ENCODE data around the gene ZYX. TPM values are rescaled to one million over a fixed set of nuclear protein-coding genes. Genes with fewer than 3 reads are reported as not detected.
"Not testable (repeated sequence)": the region's sequence is repeated elsewhere in the genome, so short reads cannot be mapped to it uniquely, and the experiment has no call there.

ZYX gene
- total and polyA plus RNA-seq, 4 donors = 18.3 to 169 (median 98.0) TPM

DNA sequence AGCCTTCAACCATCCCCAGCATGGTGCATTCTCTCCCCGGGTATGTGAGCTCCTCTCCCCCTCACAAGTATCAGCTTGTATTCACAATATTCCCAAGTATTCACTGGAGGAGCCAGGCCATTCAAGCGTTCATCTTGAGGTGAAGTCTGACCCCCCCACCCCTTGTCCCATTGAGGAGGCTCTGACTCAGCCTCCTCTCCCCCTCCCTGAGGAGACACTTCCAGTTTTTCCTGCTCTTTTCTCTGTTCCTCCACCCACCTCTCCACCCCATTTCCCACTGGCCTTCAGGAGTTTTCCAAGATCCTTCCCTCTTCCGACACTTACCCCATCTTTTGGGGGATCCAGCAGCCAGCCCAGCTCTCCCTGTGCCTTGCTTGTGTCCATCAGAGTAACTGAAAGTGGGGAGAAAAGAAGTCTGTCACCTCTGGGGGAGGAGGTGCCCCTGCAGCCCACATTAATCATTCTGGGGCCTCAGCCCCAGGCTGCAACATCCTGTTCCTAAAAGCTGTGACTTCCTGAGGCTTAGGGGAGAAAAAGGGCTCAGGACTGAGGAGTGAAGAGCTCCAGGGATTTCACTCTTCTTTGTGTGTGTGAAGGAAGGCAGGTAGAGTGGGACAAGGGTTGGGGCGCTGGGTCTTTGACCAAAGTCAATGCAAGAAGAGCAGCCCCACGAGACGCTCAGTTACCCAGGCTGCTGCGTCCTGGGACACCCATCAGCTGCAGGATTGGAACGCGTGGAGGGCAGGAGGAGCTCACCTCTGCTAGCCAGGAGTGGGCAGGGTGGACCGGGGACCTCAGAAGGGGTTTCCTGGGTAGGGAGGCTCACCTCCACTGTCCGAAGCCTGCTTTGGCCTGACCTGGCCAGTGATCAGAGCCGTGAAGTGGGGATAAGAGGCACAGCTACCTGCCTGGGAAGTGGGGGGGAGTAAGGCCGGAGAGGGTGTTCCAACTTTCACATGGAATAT, 26.4 kb downstream of the ZYX start:
- Histone ChIP-seq H3K4me3 (ENCODE audit: low read depth, low read length) (no peak overlapping the region), H3K9me3 (ENCODE audit: control insufficient read depth, insufficient read depth, low read length) (no peaks in the 10 kb centered on the region), H3K27me3 (ENCODE audit: control insufficient read depth, insufficient read depth, low read length) (peaks cover 5% of the 10 kb centered on the region), H3K36me3 (ENCODE audit: control insufficient read depth, insufficient read depth, low read length) (no peaks in the 10 kb centered on the region), H3K27ac (ENCODE audit: low read depth, low read length) (no peak overlapping the region), H3K4me1 (ENCODE audit: control insufficient read depth, insufficient read depth, low read length) (peaks cover 19% of the 10 kb centered on the region)
- DNase-seq (ENCODE audit: low read depth in 4 of 6, low spot score in 6 of 6) = peak in 1 of 6 donors; percentile 1
- WGBS (ENCODE audit: insufficient coverage) = 61% methylated on average over 12 of the region's 13 CpGs

GRCh38 chr7:143408252-143408685, 27.1 kb downstream of the ZYX start:
- 38% methylated on average over 20 of the region's 20 CpGs for WGBS (ENCODE audit: insufficient coverage)
- Histone ChIP-seq H3K27me3 (ENCODE audit: control insufficient read depth, insufficient read depth, low read length) (peaks cover 5% of the 10 kb centered on the region), H3K36me3 (ENCODE audit: control insufficient read depth, insufficient read depth, low read length) (no peaks in the 10 kb centered on the region), H3K4me3 (ENCODE audit: low read depth, low read length) (no peak overlapping the region), H3K9me3 (ENCODE audit: control insufficient read depth, insufficient read depth, low read length) (no peaks in the 10 kb centered on the region), H3K27ac (ENCODE audit: low read depth, low read length) (no peak overlapping the region), H3K4me1 (ENCODE audit: control insufficient read depth, insufficient read depth, low read length) (peaks cover 19% of the 10 kb centered on the region)
- peak in 1 of 6 donors; percentile 5 for DNase-seq (ENCODE audit: low read depth in 4 of 6, low spot score in 6 of 6)

DNA sequence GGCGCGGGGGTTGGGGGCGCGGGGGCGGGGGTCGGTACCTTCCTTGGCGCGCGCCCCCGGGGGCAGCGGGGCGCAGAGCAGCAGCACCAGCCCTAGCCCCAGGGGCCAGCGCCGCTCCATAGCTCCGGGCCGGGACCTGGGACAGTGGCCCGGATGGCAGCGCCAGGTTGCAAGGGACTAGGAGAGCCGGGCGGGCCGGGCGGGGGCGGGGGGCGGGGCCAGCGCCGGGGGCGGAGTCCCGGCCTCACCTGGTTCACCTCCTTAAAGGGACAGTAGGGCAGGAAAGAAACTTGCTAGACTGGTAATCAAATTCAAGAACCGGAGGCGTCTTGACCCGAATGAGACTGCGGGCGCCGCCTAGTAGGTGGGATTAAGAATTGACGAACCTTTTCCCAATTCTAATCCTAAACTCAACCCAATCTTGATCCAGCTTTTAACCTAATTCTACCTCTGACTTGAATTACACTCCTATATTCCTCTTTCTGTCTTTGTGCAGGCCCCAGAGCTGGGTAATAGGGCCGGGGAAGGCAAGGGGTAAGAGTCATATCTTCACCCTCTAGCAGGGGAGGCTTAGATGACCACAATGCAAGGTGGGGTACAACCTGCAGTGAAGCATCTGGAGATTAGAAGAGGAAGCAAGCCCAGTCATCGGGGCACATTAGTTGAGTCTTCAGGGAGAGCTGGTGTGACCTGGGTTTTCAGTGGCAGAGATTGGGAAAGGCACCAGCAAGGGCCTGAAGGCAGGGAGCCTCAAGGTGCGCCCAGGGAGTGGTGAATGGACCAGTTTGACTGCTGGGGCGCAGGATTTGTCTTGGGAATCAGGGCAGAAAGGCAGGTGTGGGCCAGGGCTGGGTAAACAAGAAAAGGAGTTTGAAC, 27.8 kb downstream of the ZYX start, which contains the start of gene EPHA1:
TSS of gene EPHA1 (minus strand) at position 171 of the 876 bp plus-strand sequence. CDS start at position 120, 51 bp downstream.
- no peak within 1 kb of the TSS for H3K27ac ChIP-seq (ENCODE audit: low read depth, low read length)
- 15% methylated on average over 17 of the region's 39 CpGs for WGBS (ENCODE audit: insufficient coverage)
- H3K4me3 ChIP-seq (ENCODE audit: low read depth, low read length) = peak within 1 kb of the TSS; percentile 29
- peaks cover 5% of the 10 kb centered on the region for H3K27me3 ChIP-seq (ENCODE audit: control insufficient read depth, insufficient read depth, low read length)
- no peaks in the 10 kb centered on the region for H3K36me3 ChIP-seq (ENCODE audit: control insufficient read depth, insufficient read depth, low read length)
- no peaks in the 10 kb centered on the region for H3K9me3 ChIP-seq (ENCODE audit: control insufficient read depth, insufficient read depth, low read length)
- H3K4me1 ChIP-seq (ENCODE audit: control insufficient read depth, insufficient read depth, low read length) = peaks cover 19% of the 10 kb centered on the region
- peak in 2 of 6 donors; percentile 16 to 58 for DNase-seq (ENCODE audit: low read depth in 4 of 6, low spot score in 6 of 6)

- Histone ChIP-seq H3K27ac (ENCODE audit: low read depth, low read length) (no peak overlapping the region), H3K27me3 (ENCODE audit: control insufficient read depth, insufficient read depth, low read length) (peaks cover 5% of the 10 kb centered on the region), H3K4me1 (ENCODE audit: control insufficient read depth, insufficient read depth, low read length) (peaks cover 12% of the 10 kb centered on the region), H3K36me3 (ENCODE audit: control insufficient read depth, insufficient read depth, low read length) (no peaks in the 10 kb centered on the region), H3K9me3 (ENCODE audit: control insufficient read depth, insufficient read depth, low read length) (no peaks in the 10 kb centered on the region), H3K4me3 (ENCODE audit: low read depth, low read length) (no peak overlapping the region)
- peak in 2 of 6 donors; percentile 34 to 39 for DNase-seq (ENCODE audit: low read depth in 4 of 6, low spot score in 6 of 6)
- 26% methylated on average over 5 of the region's 6 CpGs for WGBS (ENCODE audit: insufficient coverage)
These were observed 29.4 kb downstream of the ZYX start for GRCh38 chr7:143410521-143411004.

DNA sequence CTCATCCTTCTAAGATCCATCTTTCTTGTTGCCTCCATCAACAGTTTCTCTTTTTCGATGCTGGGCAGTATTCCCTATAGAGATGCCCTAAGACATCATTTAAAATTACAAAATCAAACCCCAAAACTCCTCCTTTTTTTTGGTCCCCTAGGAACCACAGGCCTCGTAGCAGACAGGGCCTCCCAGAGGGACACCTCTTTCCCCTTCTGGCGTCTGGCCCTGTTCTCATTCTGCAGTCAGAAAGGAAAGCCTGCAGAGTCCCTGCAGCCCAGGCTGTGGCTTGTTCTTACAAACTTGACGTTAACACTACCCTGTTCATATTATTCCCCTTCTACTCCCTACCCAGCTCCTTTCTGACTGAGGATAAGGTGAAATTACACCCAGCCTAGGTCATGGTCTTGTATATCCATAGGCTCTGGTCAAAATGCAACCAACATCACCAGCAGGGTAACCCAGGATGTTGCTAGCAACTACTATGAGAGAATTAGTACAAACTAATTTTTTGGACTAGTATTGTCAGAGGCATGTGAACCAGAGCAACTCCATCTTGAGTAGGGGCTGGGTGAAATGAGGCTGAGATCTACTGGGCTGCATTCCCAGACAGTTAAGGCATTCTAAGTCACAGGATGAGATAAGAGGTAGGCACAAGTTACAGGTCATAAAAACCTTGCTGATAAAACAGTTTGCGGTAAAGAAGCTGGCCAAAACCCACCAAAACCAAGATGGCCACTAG, 31.0 kb downstream of the ZYX start:
- Histone ChIP-seq H3K27me3 (ENCODE audit: control insufficient read depth, insufficient read depth, low read length) (peaks cover 5% of the 10 kb centered on the region), H3K4me3 (ENCODE audit: low read depth, low read length) (no peak overlapping the region), H3K4me1 (ENCODE audit: control insufficient read depth, insufficient read depth, low read length) (peaks cover 12% of the 10 kb centered on the region), H3K9me3 (ENCODE audit: control insufficient read depth, insufficient read depth, low read length) (no peaks in the 10 kb centered on the region), H3K36me3 (ENCODE audit: control insufficient read depth, insufficient read depth, low read length) (no peaks in the 10 kb centered on the region), H3K27ac (ENCODE audit: low read depth, low read length) (no peak overlapping the region)
- DNase-seq (ENCODE audit: low read depth in 4 of 6, low spot score in 6 of 6) = no peak
- 78% methylated on average over 4 of the region's 5 CpGs for WGBS (ENCODE audit: insufficient coverage)

DNA sequence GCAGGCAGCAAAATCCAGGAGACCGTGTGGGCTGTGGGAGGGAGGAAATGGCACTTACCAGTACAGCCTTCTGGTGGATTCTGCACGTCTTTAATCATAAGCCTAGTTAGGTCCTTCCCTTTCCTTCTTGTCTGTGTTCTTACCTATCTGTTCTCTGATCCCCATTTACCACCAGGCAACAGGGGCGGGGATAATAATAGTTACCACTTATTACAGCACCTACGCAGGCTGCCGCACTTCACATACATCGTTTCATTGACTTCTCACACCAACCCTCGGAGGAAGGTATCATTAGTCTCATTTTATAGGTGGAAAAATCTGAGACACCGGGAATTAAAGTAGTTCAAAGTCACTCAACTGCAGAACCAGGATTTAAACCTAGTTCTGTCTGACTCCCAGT, 32.0 kb downstream of the ZYX start:
- Histone ChIP-seq H3K27ac (ENCODE audit: low read depth, low read length) (no peak overlapping the region), H3K27me3 (ENCODE audit: control insufficient read depth, insufficient read depth, low read length) (peaks cover 5% of the 10 kb centered on the region), H3K9me3 (ENCODE audit: control insufficient read depth, insufficient read depth, low read length) (no peaks in the 10 kb centered on the region), H3K4me3 (ENCODE audit: low read depth, low read length) (no peak overlapping the region), H3K36me3 (ENCODE audit: control insufficient read depth, insufficient read depth, low read length) (no peaks in the 10 kb centered on the region), H3K4me1 (ENCODE audit: control insufficient read depth, insufficient read depth, low read length) (peaks cover 12% of the 10 kb centered on the region)
- DNase-seq (ENCODE audit: low read depth in 4 of 6, low spot score in 6 of 6) = no peak
- 96% methylated on average over 4 of the region's 8 CpGs for WGBS (ENCODE audit: insufficient coverage)

GRCh38 chr7:143415209-143415608, 34.1 kb downstream of the ZYX start:
- not testable (repeated sequence) for H3K4me1 ChIP-seq (ENCODE audit: control insufficient read depth, insufficient read depth, low read length); H3K27ac ChIP-seq (ENCODE audit: low read depth, low read length); H3K27me3 ChIP-seq (ENCODE audit: control insufficient read depth, insufficient read depth, low read length); H3K9me3 ChIP-seq (ENCODE audit: control insufficient read depth, insufficient read depth, low read length); DNase-seq (ENCODE audit: low read depth in 4 of 6, low spot score in 6 of 6); H3K4me3 ChIP-seq (ENCODE audit: low read depth, low read length); H3K36me3 ChIP-seq (ENCODE audit: control insufficient read depth, insufficient read depth, low read length)
- 97% methylated on average over 4 of the region's 7 CpGs for WGBS (ENCODE audit: insufficient coverage)

DNA sequence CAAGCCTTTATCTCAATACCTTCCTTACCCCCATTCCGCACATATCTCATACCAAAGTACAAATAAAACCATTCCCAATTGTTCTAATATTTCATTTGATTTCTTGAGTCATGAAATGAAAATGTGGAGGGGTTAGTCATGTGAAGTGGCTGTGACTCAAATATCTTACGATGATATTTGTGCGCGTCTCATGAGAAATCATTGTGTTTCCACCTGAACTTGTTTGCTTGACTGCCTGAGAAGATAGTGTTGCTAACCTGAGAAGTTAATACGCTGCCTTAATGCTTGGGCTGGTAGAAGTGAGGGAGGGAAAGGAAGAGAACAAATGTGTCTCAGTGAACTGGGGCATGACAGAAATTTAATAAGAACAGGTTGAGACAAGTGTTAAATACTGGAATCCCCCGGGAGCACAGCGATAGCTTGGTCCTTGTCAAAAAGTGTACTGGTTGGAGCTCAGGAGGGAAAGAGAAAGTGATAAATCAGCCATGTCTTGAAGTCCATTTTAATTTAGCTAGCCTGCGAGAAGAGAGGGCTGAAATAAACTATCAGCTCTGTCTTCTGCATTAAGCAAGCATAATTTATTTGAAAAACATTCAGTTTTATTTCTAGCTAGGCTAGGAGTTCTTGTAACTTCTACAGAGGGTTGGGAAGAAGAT, 34.7 kb downstream of the ZYX start:
- H3K4me3 ChIP-seq (ENCODE audit: low read depth, low read length) = no peak overlapping the region
- no peak overlapping the region for H3K27ac ChIP-seq (ENCODE audit: low read depth, low read length)
- WGBS (ENCODE audit: insufficient coverage) = 90% methylated on average over 6 of the region's 8 CpGs
- H3K9me3 ChIP-seq (ENCODE audit: control insufficient read depth, insufficient read depth, low read length) = no peaks in the 10 kb centered on the region
- no peaks in the 10 kb centered on the region for H3K27me3 ChIP-seq (ENCODE audit: control insufficient read depth, insufficient read depth, low read length)
- H3K36me3 ChIP-seq (ENCODE audit: control insufficient read depth, insufficient read depth, low read length) = no peaks in the 10 kb centered on the region
- peak in 1 of 6 donors; percentile 56 for DNase-seq (ENCODE audit: low read depth in 4 of 6, low spot score in 6 of 6)
- H3K4me1 ChIP-seq (ENCODE audit: control insufficient read depth, insufficient read depth, low read length) = no peaks in the 10 kb centered on the region

Measured in spinal cord (tissue), 10 donors.